Measurements from ENCODE around the gene BAD.

DNA sequence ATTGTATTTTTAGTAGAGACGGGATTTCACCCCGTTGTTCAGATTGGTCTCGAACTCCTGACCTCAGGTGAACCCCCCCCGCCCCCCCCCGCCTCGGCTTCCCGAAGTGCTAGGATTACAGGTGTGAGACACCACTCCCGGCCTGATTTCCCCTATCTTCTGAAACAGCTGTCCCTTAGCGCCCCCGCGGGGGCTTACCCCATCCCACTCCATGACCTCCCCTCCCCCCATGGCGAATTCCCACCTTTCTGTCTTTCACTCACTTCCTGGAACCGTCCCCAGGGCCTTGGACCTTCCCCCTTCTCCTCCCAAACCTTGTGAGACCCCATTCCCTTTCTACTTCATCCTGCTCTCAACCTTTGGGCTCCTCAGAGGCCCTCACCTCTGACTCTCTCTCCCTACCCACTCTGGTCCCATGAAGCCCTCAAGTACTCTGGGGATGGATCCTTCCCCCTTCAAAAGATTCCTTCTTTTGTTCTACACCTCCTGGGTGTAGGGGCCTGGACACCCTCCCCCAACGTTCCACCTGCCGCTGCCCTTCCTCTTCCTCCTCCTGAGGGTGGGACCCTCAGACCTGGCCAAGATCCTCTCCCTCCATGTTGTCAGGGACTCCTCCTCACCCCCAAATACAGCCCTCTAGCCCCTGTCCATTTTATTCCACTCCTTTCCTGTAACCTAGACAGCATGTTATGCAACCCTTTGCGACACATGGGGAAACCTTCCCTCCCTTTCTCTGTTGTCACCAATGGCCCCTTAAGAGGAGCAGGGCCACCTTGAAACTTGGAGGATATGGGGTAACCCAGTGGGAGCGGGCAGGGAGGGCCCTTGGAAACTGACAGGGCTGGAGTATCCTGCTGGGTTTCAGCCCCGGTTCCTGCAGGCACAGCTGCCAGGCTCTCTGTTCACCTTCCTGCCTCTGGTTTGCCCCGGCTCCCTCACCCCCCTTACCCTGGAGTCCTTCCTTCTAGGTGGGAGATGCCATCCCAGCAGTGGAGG is 34.6 kb upstream of the BAD start:
- TF ChIP-seq, protein P1, sequence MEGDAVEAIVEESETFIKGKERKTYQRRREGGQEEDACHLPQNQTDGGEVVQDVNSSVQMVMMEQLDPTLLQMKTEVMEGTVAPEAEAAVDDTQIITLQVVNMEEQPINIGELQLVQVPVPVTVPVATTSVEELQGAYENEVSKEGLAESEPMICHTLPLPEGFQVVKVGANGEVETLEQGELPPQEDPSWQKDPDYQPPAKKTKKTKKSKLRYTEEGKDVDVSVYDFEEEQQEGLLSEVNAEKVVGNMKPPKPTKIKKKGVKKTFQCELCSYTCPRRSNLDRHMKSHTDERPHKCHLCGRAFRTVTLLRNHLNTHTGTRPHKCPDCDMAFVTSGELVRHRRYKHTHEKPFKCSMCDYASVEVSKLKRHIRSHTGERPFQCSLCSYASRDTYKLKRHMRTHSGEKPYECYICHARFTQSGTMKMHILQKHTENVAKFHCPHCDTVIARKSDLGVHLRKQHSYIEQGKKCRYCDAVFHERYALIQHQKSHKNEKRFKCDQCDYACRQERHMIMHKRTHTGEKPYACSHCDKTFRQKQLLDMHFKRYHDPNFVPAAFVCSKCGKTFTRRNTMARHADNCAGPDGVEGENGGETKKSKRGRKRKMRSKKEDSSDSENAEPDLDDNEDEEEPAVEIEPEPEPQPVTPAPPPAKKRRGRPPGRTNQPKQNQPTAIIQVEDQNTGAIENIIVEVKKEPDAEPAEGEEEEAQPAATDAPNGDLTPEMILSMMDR (IDR thresholded peaks at IDR 0.05), result no peak
- TF ChIP-seq EZH2 (IDR thresholded peaks at IDR 0.05; ENCODE audit: borderline replicate concordance, insufficient read depth, low read depth, low read length, poor library complexity, severe bottlenecking), result no peak

All from B cell (primary cell).